ENCODE results near the gene CTSW. TPM values are rescaled to one million over a fixed set of nuclear protein-coding genes. Genes with fewer than 3 reads are reported as not detected.

The CTSW gene
- total and polyA plus RNA-seq, 2 of the 4 experiments (the other 2 are of a cell fraction) = 0.07 to 0.18 TPM

- no peak for TF ChIP-seq ELK1 (IDR thresholded peaks at IDR 0.05; ENCODE audit: borderline replicate concordance, low read depth, low read length)
Measured at GRCh38 chr11:65873318-65874156, 6.1 kb upstream of the CTSW start (continued).

GRCh38 chr11:65880027-65880426, 390 bp downstream of the CTSW start:
- BruUV-seq (replicated peaks) = no TSS peak
- peaks cover 27% of the 10 kb centered on the region for H3K36me3 ChIP-seq (ENCODE audit: control insufficient read depth, insufficient read depth, low read length)
- peaks cover 12% of the 10 kb centered on the region; the same call in 1 of the 2 replicates for H4K20me1 ChIP-seq (ENCODE audit: insufficient read depth, low read length)
- H3K18ac ChIP-seq (ENCODE audit: low read depth, low read length) = no peak overlapping the region
- H3K27ac ChIP-seq (ENCODE audit: insufficient read depth, low read length) = no peak overlapping the region
- no peak overlapping the region for H3K56ac ChIP-seq (ENCODE audit: extremely low read depth, insufficient read depth, low read length)
- H3K9me3 ChIP-seq (ENCODE audit: control insufficient read depth, insufficient read depth, low read length) = no peaks in the 10 kb centered on the region
- no peak overlapping the region for H4K8ac ChIP-seq (ENCODE audit: low read depth in 2 of 2, low read length in 2 of 2)
- H2BK120ac ChIP-seq (ENCODE audit: low read depth, low read length) = no peak overlapping the region
- no peak overlapping the region for H3K23ac ChIP-seq (ENCODE audit: low read depth, low read length)
- H2AK5ac ChIP-seq (ENCODE audit: low read depth, low read length) = no peak overlapping the region
- ATAC-seq (ENCODE audit: low read depth) (no peak), DNase-seq (no peak)
- in situ Hi-C loops (cut with MboI; ENCODE audit: low sequenced_read_pairs) = loop anchor here (5.0 kb wide), 1 partner anchor 107 kb away; no protein-coding TSS in a partner anchor
- intact Hi-C loops (cut with micrococcal nuclease) = no loop called here
- no peak overlapping the region for H3K14ac ChIP-seq (replicated peaks; ENCODE audit: low read depth, low read length)
- no peak overlapping the region for H4K91ac ChIP-seq (ENCODE audit: insufficient read depth, low read depth, low read length)
- CTCF ChIA-PET = no interaction called here
- H3K9me1 ChIP-seq (ENCODE audit: insufficient read depth, low read length) = peaks cover 8% of the 10 kb centered on the region
- dilution Hi-C loops (cut with HindIII; ENCODE audit: low sequenced_read_pairs, unreplicated experiment) = no loop called here
- peak overlapping the region; percentile 50 for H2AK9ac ChIP-seq (replicated peaks; ENCODE audit: low read depth, low read length, poor library complexity)
- H3K27me3 ChIP-seq (ENCODE audit: control insufficient read depth, insufficient read depth, low read length) = no peaks in the 10 kb centered on the region
- no peaks in the 10 kb centered on the region; the same call in 1 of the 2 replicates for H3K4me1 ChIP-seq (ENCODE audit: control insufficient read depth, insufficient read depth, low read length)
- no peak overlapping the region for H2BK15ac ChIP-seq (ENCODE audit: low read depth, low read length)
- no peak overlapping the region for H2BK5ac ChIP-seq (ENCODE audit: low read depth, low read length, poor library complexity, severe bottlenecking)
- no peak overlapping the region for H4K5ac ChIP-seq (ENCODE audit: low read depth, low read length)
- no peak overlapping the region for H3K4ac ChIP-seq (ENCODE audit: low read depth, low read length)
- H3K4me3 ChIP-seq (ENCODE audit: insufficient read depth, low read depth, low read length) = no peak overlapping the region
- no peak overlapping the region for H3K4me2 ChIP-seq (ENCODE audit: low read depth, low read length)
- H3K79me1 ChIP-seq (ENCODE audit: low read depth in 1 of 2, low read length in 2 of 2) = peaks cover 9 to 23% of the 10 kb centered on the region in 2 experiments
- no peak overlapping the region for H3K9ac ChIP-seq (ENCODE audit: low read depth, low read length)
- 83% methylated on average over 4 of the region's 7 CpGs; no CpG with 5 or more reads in 1 of the 2 experiments for WGBS, 2 experiments (ENCODE audit: extremely low coverage in 2 of 2, insufficient read length in 1 of 2)
- POLR2A ChIA-PET (ENCODE audit: unreplicated experiment) = no interaction called here
- no peak overlapping the region for H2BK20ac ChIP-seq (ENCODE audit: low read depth, low read length)
- no peak overlapping the region for H2AFZ ChIP-seq (replicated peaks; ENCODE audit: low read length, poor library complexity)
- no peak for TF ChIP-seq CEBPB (IDR thresholded peaks at IDR 0.05; ENCODE audit: low read depth, low read length)
- no peak for TF ChIP-seq MXI1 (IDR thresholded peaks at IDR 0.05; ENCODE audit: borderline replicate concordance, low read depth, low read length)
- no peak for TF ChIP-seq RFX5 (IDR thresholded peaks at IDR 0.05; ENCODE audit: low read depth, low read length)
- TF ChIP-seq SMC3 (IDR thresholded peaks at IDR 0.05; ENCODE audit: low read depth, low read length) = no peak
- no peak for TF ChIP-seq NFE2L2 (IDR thresholded peaks at IDR 0.05; ENCODE audit: low read depth, low read length)
- TF ChIP-seq USF2 (IDR thresholded peaks at IDR 0.05; ENCODE audit: low read depth, low read length) = no peak
- no peak for TF ChIP-seq BHLHE40 (IDR thresholded peaks at IDR 0.05; ENCODE audit: low read depth, low read length)
- TF ChIP-seq MAZ (IDR thresholded peaks at IDR 0.05; ENCODE audit: borderline replicate concordance, low read depth, low read length) = no peak
- TF ChIP-seq FOS (IDR thresholded peaks at IDR 0.05; ENCODE audit: low read depth, low read length) = no peak
- TF ChIP-seq RAD21 (IDR thresholded peaks at IDR 0.05; ENCODE audit: low read length) = no peak
- no peak for TF ChIP-seq RCOR1 (IDR thresholded peaks at IDR 0.05; ENCODE audit: insufficient replicate concordance, low read length)
- TF ChIP-seq ELK1 (IDR thresholded peaks at IDR 0.05; ENCODE audit: borderline replicate concordance, low read depth, low read length) = no peak
- TF ChIP-seq CHD1 (IDR thresholded peaks at IDR 0.05; ENCODE audit: low read depth, low read length) = no peak

Data from IMR-90 (cell line).